HepG2 (cell line): Measurements from ENCODE around the gene PRM3. TPM values are rescaled to one million over a fixed set of nuclear protein-coding genes. Genes with fewer than 3 reads are reported as not detected.

ENCODE experiments used
- AKAP8 ChIP-seq: sonication (generic); formaldehyde crosslinking; IDR thresholded peaks from 2 replicates; pipeline ENCODE4 v1.5.1; 2020; ENCODE audit warnings: mild to moderate bottlenecking, missing genetic modification reagents
- CBFB ChIP-seq: sonication (generic); formaldehyde crosslinking; IDR thresholded peaks from 2 replicates; pipeline ENCODE4 v1.4.0; 2020; ENCODE audit warnings: missing genetic modification reagents
- CCAR2 ChIP-seq: fragments of 200-400 bp; formaldehyde crosslinking; optimal IDR thresholded peaks from 2 replicates; pipeline ENCODE3; 2018; ENCODE audit warnings: low read depth, mild to moderate bottlenecking, low read length, moderate library complexity
- ELF3 ChIP-seq: IDR thresholded peaks from 2 replicates; pipeline ENCODE4 v1.6.1; 2016; ENCODE audit warnings: missing genetic modification reagents, missing compliant biosample characterization
- FOXP1 ChIP-seq, 2 experiments: fragments of 450-650 bp in 1 of 2; IDR thresholded peaks; 2 replicates each; pipeline ENCODE4 v1.6.1; 2017 to 2018; ENCODE audit warnings: antibody characterized with exemption in 1 of 2
- GTF3A ChIP-seq: sonication (generic); formaldehyde crosslinking; conservative IDR thresholded peaks from 2 replicates; pipeline ENCODE4 v1.4.0; 2020; ENCODE audit warnings: mild to moderate bottlenecking, missing genetic modification reagents
- HMGA1 ChIP-seq: sonication (generic); formaldehyde crosslinking; conservative IDR thresholded peaks from 2 replicates; pipeline ENCODE4 v1.4.0; 2020; ENCODE audit warnings: missing genetic modification reagents
- HOXA7 ChIP-seq: sonication (generic); formaldehyde crosslinking; IDR thresholded peaks from 2 replicates; pipeline ENCODE4 v1.8.1; 2022; ENCODE audit warnings: mild to moderate bottlenecking, missing genetic modification reagents, moderate library complexity
- ISL2 ChIP-seq: sonication (generic); formaldehyde crosslinking; IDR thresholded peaks from 2 replicates; pipeline ENCODE4 v1.5.0; 2020; ENCODE audit warnings: missing genetic modification reagents
- KDM5A ChIP-seq: fragments of 200-600 bp; sonication (generic); IDR thresholded peaks from 2 replicates; pipeline ENCODE4 v1.7.0; 2018; ENCODE audit warnings: antibody characterized with exemption, mild to moderate bottlenecking, low read length, borderline replicate concordance
- POGZ ChIP-seq: sonication (generic); formaldehyde crosslinking; IDR thresholded peaks from 2 replicates; pipeline ENCODE4 v1.4.0; 2020; ENCODE audit warnings: mild to moderate bottlenecking, missing genetic modification reagents
- RARG ChIP-seq: sonication (generic); formaldehyde crosslinking; IDR thresholded peaks from 2 replicates; pipeline ENCODE4 v1.4.0; 2020; ENCODE audit warnings: low read depth, mild to moderate bottlenecking, missing genetic modification reagents
- SMC3 ChIP-seq: IDR thresholded peaks from 2 replicates; pipeline ENCODE4 v1.6.1; 2011; ENCODE audit warnings: low read length, improper control_type of control experiment
- TOE1 ChIP-seq: sonication (generic); formaldehyde crosslinking; IDR thresholded peaks from 2 replicates; pipeline ENCODE4 v1.4.0; 2020; ENCODE audit warnings: mild to moderate bottlenecking, missing genetic modification reagents
- TSC22D2 ChIP-seq: sonication (generic); formaldehyde crosslinking; IDR thresholded peaks from 2 replicates; pipeline ENCODE4 v1.5.1; 2020; ENCODE audit warnings: missing genetic modification reagents, mild to moderate bottlenecking, borderline replicate concordance
- U2AF1 ChIP-seq: fragments of 200-400 bp; formaldehyde crosslinking; optimal IDR thresholded peaks from 2 replicates; pipeline ENCODE3; 2017; ENCODE audit warnings: mild to moderate bottlenecking, low read depth, low read length
- ZBTB37 ChIP-seq: sonication (generic); formaldehyde crosslinking; IDR thresholded peaks from 2 replicates; pipeline ENCODE4 v1.4.0; 2020; ENCODE audit warnings: mild to moderate bottlenecking, missing genetic modification reagents
- ZFP62 ChIP-seq: sonication (generic); formaldehyde crosslinking; IDR thresholded peaks from 2 replicates; pipeline ENCODE4 v1.4.0; 2020; ENCODE audit warnings: missing genetic modification reagents
- ZKSCAN5 ChIP-seq: sonication (generic); formaldehyde crosslinking; IDR thresholded peaks from 2 replicates; pipeline ENCODE4 v1.5.1; 2020; ENCODE audit warnings: mild to moderate bottlenecking, missing genetic modification reagents
- ZNF33A ChIP-seq: sonication (generic); formaldehyde crosslinking; IDR thresholded peaks from 2 replicates; pipeline ENCODE4 v1.5.1; 2020; ENCODE audit warnings: missing genetic modification reagents, mild to moderate bottlenecking, moderate library complexity, borderline replicate concordance
- ZNF432 ChIP-seq: sonication (generic); formaldehyde crosslinking; IDR thresholded peaks from 2 replicates; pipeline ENCODE4 v1.5.0; 2020; ENCODE audit warnings: missing genetic modification reagents, mild to moderate bottlenecking, borderline replicate concordance
- ZNF496 ChIP-seq: sonication (generic); formaldehyde crosslinking; IDR thresholded peaks from 2 replicates; pipeline ENCODE4 v1.8.1; 2023; ENCODE audit warnings: mild to moderate bottlenecking, moderate library complexity, missing genetic modification reagents; ENCODE audit not compliant: insufficient replicate concordance
- ZNF788 ChIP-seq: sonication (generic); formaldehyde crosslinking; IDR thresholded peaks from 2 replicates; pipeline ENCODE4 v1.5.0; 2020; ENCODE audit warnings: mild to moderate bottlenecking, missing genetic modification reagents, borderline replicate concordance
- ZSCAN29 ChIP-seq: sonication (generic); formaldehyde crosslinking; conservative IDR thresholded peaks from 2 replicates; pipeline ENCODE4 v1.4.0; 2020; ENCODE audit warnings: mild to moderate bottlenecking, missing genetic modification reagents
- polyA plus RNA-seq, 8 experiments: library from polyadenylated mRNA; depleted of rRNA in 3 of 8; stranded (reverse) in 7 of 8; unstranded in 1 of 8; fragments of >200 nt; fragmentation: Illumina TruSeq in 4 of 8; extraction: Trizol in 4 of 8; gene quantifications; 2 replicates each; pipeline versions ENCODE4 v1.2.1 to v1.2.3, GENCODE V29; 2011 to 2016; ENCODE audit warnings: low read depth in 4 of 8, missing spikeins in 1 of 8, mixed read lengths in 1 of 8; ENCODE audit not compliant: insufficient read depth in 1 of 8
- total RNA-seq, 5 experiments: library from RNA; depleted of rRNA; stranded (reverse); fragments of >200 nt; fragmentation: Illumina TruSeq; extraction: Trizol; gene quantifications; 2 replicates each; pipeline ENCODE4 v1.2.3, GENCODE V29; 2016; ENCODE audit warnings: low read depth in 1 of 5

PRM3 gene
- total and polyA plus RNA-seq, 2 of the 13 experiments (the other 11 are each of a cell fraction or from before 2014, with no cell fraction given): not detected

- TF ChIP-seq ZSCAN29 (0 out of 2 replicates have a peak, but pooled peaks have one; percentile 83), ZNF496 (no peak), AKAP8 (CRISPR knock-in tag) (peak; percentile 53; the same call in 1 of the 2 replicates), ZBTB37 (CRISPR knock-in tag) (peak; percentile 63), ZFP62 (CRISPR knock-in tag) (no peak), SMC3 (no peak; the same call in 1 of the 2 replicates), POGZ (CRISPR knock-in tag) (peak; percentile 47; the same call in 1 of the 2 replicates), ELF3 (peak; percentile 6), HOXA7 (CRISPR knock-in tag) (no peak), CBFB (CRISPR knock-in tag) (no peak; the same call in 1 of the 2 replicates), ZNF33A (CRISPR knock-in tag) (0 out of 2 replicates have a peak, but pooled peaks have one; percentile 42), HMGA1 (CRISPR knock-in tag) (no peak), TSC22D2 (CRISPR knock-in tag) (0 out of 2 replicates have a peak, but pooled peaks have one; percentile 39), ZNF432 (CRISPR knock-in tag) (no peak), ZNF788 (CRISPR knock-in tag) (no peak), CCAR2 (no peak), ISL2 (CRISPR knock-in tag) (no peak), GTF3A (no peak), FOXP1 (IDR thresholded peaks at IDR 0.05) (no peak), FOXP1 (CRISPR knock-in tag; IDR thresholded peaks at IDR 0.05) (no peak), ZKSCAN5 (CRISPR knock-in tag) (no peak), RARG (CRISPR knock-in tag) (no peak), TOE1 (CRISPR knock-in tag) (no peak), U2AF1 (no peak), KDM5A (no peak)
Observed at GRCh38 chr16:11258553-11259492, 14.6 kb downstream of the PRM3 start (continued).
